CD4-positive, alpha-beta T cell treated with Interleukin-1 beta for 1 hour (primary cell): Measurements from ENCODE around the gene UCP3.

ENCODE experiments used
- DNase-seq, 2 donors: peaks; one replicate each; pipeline ENCODE4 v3.0.0-alpha.2; 2020 to 2022

The UCP3 gene

DNA sequence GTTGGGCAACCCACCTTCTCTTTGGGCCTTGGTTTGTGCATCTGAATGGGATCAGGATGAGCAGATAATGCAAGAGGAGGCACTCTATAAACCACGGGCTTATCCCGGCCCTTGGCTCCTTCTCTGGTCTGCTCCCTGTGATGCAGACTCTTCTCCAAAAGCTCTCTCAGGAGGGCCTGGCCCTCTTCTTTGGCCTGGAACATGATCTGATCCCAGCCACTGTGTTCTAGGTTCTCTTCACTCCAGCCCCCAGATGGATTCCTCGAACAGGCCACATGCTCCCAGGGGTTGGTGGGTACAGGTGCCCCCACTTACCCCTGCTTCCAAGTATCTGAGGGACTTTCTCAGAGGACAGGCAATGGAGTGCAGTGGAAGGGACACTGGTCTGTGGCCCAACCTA is 8.7 kb upstream of the UCP3 start:
- no peak for DNase-seq

DNA sequence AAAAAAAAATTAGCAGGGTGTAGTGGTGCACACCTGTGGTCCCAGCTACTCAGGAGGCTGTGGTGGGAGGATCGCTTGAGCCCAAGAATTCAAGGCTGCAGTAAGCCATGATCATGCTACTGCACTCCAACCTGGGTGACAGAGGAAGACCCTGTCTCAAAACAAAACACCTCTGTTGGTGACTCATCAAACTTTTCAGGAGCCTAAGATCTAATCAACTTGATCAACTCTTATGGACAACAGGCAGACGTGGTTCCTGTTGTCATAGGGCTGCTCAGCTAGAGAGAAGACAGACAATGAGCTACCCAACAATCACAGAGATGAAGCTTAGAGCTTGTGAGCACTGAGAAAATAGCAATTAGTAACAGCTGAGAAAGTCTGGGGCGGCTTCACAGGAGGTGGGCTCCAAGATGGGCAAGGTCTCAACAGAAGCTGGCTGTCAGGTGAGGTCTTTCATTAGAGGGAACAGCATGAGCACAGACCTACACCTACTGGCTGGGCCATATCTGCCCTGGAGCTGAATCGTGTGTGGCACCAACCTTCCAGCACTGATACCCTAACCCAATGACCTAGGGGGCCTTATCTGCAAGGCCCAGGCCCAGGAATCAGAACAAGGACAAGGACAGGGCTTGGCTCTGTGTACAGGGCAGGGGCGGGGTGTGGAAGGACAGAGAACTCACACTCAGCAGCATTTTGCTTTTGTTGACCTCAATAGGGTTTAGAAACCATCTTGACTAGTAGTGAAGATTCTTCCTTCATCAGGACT is 7.2 kb upstream of the UCP3 start:
- DNase-seq = no peak

DNA sequence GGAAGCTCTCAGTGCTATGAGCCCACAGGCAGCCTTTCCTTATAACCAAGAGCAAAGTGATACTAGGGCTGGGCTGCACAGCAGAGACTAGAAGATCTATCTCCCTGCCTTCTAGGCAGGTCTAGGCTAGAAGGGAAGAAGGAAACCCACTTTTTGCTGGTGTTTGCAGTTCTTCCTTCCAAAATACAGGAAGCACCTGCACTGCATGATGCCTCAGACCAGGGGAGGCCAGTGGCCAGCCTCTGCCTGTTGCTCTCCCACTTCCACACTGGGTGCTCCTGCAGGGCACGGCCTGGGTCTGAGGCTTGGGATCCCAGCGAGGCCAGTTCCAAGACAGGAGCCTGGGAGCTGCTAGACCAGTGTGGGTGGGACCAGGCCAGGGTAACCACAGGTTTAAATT is 6.0 kb upstream of the UCP3 start:
- no peak for DNase-seq

- no peak for DNase-seq
Measured at GRCh38 chr11:74013141-74013540, 4.3 kb upstream of the UCP3 start.

- DNase-seq = no peak
Measured at GRCh38 chr11:74012074-74012809, 3.4 kb upstream of the UCP3 start.

DNA sequence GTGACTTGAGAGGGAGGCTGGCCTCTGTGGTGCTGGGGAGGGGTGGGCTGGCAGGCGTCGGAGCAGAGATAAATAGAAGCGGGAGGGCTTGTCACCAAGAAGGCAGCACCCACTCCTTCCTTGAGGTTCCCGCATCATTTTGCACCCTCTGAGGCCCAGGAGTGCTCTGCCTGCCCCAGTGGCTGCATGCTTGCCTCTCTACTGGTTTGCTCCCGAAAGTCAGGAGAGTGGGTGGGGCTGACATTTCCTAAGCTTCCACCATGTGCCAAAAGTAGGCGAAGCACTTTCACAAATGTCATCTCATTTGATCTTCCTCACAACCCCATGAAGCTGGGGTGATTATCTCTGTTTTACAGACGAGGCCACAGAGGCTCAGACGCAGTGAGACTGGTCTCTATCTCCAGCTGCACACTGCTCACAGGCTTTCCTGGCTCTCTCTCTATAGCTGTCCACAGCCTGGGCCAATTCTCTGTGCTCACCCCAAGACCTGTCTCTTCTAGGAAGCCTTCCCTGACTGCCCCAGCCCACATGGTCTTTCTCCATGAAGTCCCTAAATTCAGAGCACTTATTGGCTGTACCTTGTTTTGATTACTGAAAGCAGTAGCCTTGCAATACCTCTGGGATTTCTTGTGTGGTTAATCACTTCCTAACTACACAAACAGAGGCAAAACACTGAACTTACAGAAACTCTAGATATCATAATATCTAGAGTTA is 2.6 kb upstream of the UCP3 start:
- peak; percentile 69 to 70 for DNase-seq

DNA sequence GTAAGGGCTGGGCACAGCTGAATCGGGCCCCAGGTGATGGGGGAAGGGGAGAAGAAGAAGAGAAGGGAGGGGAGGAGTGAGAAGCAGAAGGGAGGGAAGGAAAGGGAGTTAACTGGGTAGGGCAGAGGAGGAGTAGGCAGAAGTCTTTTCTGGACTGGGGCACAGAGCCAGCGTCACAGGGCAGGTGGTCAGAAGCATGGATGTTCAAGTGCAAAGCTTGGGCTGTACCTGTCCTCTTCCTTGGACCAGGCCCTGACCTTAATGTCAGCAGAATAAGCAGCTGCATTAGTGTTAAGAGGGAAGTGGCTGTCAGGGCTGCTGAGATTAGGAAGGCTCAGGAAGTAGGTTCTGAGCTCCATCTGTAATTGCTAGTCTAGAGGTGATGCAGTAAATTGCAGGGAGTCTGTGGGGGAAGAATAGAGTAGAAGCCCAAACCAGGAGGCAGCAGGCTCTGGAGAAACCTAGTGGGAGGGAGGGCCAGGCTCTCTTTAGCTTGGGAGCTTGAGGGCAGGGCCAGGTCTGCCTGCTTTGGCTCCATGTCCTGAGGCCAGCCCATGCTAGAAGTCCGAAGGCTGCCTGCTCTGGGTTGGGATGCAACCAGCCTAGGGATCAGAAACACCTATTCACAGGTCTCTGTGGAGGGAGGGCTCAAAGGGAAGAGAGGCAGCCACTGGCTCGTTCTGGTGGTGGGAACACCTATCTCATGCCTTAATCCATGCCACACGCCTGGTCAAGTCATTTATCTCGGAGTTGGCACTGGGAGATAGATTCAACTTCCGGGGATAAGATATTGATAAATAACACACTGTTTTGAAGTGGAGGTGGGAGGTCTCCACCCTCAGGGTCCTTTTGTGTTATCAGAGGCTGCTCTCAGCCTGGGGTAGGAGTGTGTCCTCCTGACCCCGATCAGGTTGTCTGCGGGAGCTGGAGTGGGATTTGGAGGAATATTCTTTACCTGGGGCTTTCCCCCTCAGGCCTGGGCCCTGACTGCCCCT is 1.7 kb upstream of the UCP3 start:
- no peak for DNase-seq

DNA sequence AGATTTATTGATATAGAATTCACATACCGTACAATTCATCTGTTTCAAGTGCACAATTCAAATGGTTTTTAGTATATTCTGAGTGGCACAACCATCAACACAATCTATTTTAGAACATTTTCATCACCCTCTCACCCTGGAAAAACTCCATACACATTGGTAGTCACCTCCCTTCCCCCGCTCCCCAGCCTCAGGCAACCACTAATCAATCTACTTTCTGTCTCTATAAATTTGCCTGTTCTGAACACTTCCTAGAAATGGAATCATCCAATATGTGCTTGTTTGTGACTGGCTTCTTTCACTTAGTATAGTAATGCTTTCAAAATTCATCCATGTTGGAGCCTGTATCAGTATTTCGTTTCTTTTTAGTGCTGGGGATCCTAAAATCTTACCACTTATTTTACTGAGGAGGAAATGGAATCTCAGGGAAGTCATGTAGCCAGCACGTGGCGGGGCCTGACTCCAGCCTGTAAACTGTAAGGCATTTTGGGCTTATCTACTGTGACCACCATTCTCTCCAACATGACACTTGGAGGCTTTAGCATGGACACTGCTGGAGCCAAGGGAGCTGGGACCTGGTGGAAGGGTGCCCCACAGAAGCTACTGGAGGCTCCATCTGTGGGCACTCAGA is 905 bp upstream of the UCP3 start:
- no peak for DNase-seq

- no peak for DNase-seq
Measured at GRCh38 chr11:74009230-74009547, 304 bp upstream of the UCP3 start.

- no peak for DNase-seq
Measured at GRCh38 chr11:74007691-74008372, 1.1 kb downstream of the UCP3 start.

DNA sequence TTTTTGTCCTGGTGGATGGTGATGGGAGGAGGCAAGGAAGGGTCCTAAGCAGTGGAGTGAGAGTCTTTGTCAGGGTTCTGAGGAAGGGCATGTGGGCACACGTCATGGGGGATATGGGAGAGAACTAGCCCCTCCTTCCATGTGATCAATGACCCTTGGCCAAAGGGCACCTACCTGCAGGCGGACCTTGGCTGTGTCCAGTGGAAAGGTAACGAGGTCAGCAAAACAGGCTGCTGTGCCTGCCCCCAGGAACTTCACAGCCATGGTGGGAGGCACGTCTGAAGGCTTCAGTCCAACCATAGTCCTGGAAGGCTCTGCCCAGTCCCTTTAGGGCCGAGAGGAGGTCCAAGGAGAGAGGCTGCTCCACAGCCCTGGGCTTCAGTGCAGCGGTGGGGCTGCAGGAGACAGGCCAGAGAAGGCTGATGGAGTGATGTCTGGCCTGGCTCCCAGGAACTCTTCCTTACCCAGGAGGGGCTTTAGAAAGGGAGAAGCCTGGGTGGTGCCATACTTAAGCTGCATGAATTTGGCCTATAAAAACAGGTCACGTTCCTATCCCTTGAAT is 2.1 kb downstream of the UCP3 start:
- DNase-seq = no peak

DNA sequence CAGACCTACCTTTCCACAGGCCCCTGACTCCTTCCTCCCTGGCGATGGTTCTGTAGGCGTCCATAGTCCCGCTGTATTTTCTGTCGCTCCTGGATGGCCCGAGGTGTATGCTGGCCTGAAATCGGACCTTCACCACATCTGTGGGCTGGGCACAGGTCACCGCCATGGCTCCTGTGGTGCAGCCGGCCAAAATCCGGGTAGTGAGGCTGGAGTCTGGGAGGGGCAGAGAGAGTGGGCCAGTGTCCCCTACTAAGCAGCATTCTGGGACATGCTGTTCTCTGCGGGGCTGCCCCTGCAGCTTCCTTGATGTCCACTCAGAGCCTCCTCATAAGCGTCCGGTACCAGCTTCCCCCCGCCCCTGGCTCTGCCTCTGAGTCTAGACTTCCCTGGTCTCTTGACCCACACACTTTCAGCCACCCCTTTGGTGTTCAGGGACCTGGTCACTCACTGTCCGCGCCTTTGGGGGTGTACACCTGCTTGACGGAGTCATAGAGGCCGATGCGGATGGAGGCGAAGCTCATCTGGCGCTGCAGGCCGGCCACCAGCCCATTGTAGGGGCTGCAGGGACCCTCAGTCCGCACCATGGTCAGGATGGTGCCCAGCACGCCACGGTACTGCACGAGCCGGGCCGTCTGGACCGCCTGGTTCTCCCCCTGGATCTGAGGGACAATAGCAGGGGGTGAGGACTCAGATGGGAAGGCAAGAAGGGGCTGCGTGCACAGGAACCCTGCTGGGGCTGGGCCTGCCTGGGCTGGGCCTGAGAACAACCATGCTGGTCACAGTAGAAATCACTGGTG is 3.0 kb downstream of the UCP3 start:
- DNase-seq = no peak

DNA sequence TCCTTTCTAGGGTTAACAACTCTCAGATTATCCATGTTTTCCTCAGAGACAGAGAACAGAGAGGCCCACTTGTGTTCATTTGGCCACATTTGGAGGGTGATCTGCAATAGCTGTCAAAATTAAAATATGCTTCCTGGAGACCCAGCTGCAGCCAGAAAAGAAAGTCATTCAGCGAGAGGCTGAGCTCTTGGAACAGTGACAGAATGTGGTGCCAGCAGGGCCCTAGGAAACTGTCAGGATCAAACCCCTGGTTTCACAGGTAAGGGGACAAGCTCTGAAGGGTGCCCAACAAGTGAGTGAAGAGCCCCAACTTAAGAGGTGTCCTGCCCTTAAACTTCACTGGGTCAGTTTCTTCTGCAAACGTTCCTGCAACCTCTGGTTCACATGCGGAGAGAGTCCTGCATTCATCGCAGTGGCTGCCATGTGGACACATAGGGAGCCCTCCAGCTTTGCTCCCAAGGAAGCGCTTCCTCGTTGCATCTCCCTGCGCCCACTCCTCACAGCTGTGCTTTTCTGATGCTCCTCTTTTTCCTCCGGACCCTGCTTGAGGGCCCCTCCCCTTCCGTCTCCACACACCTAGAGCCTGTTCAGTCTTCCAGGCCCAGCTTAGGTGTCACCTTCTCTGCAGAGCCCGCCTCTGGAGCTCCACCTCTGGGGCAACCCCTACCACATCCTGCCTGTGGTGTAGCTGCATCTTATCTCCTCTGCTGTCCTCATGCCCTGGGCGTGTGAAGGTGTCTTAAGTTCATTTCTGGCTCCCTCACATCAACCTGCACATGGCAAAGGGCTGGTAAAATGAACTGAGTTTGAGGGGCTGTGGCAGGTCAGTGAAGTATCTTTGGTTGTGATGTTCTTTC is 3.9 kb downstream of the UCP3 start:
- DNase-seq = peak; percentile 88

DNA sequence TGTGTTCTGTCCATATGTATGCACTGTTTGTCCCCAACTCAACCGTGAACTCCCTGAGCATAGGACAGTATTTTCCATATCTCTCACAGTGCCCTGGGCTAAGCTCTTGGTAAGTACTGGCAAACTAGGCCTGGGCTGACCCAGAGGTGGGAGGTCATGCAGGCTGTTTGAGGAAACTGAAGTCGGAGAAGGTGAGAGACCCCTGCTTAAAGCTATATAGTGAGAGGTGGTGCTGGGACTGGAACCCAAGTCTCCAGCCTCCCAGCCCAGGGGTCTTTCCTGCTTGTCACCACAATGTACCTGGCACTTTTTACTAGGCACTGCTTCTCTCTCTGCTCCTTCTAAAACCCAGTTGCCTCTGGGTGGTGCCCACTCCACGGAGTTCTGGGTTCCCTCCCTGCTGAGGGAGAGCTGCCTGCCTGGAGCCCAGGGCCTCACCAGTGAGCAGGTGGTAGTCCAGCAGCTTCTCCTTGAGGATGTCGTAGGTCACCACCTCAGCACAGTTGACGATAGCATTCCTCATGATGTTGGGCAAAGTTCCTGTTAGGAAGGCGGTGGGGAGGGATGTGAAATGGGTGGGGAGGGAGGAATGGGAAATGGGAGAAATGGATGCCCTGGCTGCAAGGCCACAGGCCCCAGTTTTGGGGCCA is 4.7 kb downstream of the UCP3 start:
- no peak for DNase-seq

GRCh38 chr11:74002832-74003231 is 6.1 kb downstream of the UCP3 start:
- DNase-seq = no peak

DNA sequence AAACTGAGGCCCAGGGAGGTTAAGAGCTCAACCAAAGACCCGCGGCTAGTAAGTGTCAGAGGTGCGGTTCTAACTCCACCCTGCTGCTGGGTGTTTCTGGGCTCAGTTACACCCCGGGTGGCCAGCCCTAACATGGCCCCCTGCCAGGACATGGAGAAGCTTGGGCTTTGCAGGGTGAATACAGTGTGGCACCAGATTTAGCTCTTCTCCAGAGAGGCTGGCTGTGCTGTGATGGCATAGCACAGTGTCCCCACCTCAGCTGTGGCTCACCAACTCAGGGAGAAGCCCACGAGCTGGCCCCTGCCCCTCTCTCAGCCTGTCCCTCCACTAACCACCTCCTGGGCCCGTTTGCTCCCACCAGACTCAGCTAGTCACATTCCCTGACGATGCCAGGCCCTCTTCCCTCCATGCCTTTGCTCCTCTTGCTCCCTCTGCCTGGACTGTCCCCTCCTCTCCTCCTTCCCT is 7.0 kb downstream of the UCP3 start:
- peak in 1 of 2 donors; percentile 21 for DNase-seq

DNA sequence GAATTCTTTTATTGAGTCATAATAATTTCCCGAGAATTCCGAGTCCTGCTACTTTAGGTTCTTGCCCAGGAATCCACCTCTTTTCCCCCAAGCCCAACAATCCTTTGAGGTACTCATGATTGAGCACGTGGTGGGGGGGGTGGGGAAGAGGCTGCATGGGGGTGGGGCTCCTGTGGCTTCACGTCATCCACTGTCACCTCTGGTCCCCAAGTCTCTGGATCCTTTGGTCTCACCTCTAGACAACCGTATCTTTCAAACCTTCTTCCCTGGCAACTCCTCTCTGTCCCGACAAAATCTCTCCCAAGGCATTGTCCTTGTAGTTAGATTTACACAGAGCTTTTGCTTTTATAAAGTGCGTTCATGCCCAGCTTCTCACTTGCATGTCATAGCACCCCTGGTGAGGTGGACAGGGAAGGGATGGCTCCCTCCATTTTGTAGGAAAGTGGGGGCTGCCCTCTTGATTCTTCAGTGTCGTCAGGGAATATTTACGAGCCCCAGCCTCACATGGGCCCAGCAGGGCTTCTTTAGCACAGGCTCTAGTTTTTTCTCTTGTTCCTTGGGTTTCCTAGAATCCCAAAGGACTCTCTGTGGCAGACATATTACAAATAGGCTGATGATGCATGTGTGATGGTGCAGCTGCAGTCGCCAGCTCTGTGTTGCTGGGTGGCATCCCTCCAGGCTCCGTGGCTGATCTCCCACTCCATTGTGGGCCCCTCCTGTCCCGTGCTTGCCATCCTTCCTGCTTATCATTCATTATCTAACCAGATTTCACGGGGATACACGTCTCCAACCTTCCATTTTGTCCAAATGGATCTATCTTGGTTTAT is 8.4 kb downstream of the UCP3 start:
- no peak for DNase-seq
